Nephron (organoid): ENCODE measurements around the gene ADCY1.

Source experiments
- H3K27ac Mint-ChIP-seq, 3 experiments: 2 replicates each; pipeline ENCODE4 v1.8.0; 2020; ENCODE audit warnings: mixed read lengths in 3 of 3, mild to moderate bottlenecking in 2 of 3, moderate library complexity in 1 of 3
- H3K27me3 Mint-ChIP-seq: 2 replicates; pipeline ENCODE4 v1.8.0; 2021; ENCODE audit warnings: low read depth, mild to moderate bottlenecking, moderate library complexity, mixed read lengths
- H3K36me3 Mint-ChIP-seq: 2 replicates; pipeline ENCODE4 v1.8.0; 2020; ENCODE audit warnings: low read depth, mixed read lengths
- H3K4me1 Mint-ChIP-seq: 2 replicates; pipeline ENCODE4 v1.8.0; 2020; ENCODE audit warnings: mixed read lengths
- H3K4me3 Mint-ChIP-seq, 3 experiments: 2 replicates each; pipeline ENCODE4 v1.8.0; 2020; ENCODE audit warnings: mild to moderate bottlenecking in 3 of 3, mixed read lengths in 3 of 3, moderate library complexity in 2 of 3
- H3K9me3 Mint-ChIP-seq: 2 replicates; pipeline ENCODE4 v1.8.0; 2020; ENCODE audit warnings: mixed read lengths
- TF ChIP-seq, protein P1 (sequence below), 3 experiments: fragments of 200-600 bp; sonication (generic); IDR thresholded peaks; one replicate each; pipeline ENCODE4 v1.5.0; 2021; ENCODE audit warnings: antibody characterized with exemption in 3 of 3; ENCODE audit not compliant: unreplicated experiment in 3 of 3

Gene ADCY1

GRCh38 chr7:45684910-45685618 lies 110.9 kb downstream of the ADCY1 start:
- Mint-ChIP-seq H3K9me3 (no peaks in the 10 kb centered on the region), H3K27me3 (no peaks in the 10 kb centered on the region), H3K4me3 (no peak overlapping the region), H3K27ac (peak overlapping the region in 1 of 3 experiments; percentile 5), H3K36me3 (no peaks in the 10 kb centered on the region), H3K4me1 (no peaks in the 10 kb centered on the region)
- TF ChIP-seq, protein P1, sequence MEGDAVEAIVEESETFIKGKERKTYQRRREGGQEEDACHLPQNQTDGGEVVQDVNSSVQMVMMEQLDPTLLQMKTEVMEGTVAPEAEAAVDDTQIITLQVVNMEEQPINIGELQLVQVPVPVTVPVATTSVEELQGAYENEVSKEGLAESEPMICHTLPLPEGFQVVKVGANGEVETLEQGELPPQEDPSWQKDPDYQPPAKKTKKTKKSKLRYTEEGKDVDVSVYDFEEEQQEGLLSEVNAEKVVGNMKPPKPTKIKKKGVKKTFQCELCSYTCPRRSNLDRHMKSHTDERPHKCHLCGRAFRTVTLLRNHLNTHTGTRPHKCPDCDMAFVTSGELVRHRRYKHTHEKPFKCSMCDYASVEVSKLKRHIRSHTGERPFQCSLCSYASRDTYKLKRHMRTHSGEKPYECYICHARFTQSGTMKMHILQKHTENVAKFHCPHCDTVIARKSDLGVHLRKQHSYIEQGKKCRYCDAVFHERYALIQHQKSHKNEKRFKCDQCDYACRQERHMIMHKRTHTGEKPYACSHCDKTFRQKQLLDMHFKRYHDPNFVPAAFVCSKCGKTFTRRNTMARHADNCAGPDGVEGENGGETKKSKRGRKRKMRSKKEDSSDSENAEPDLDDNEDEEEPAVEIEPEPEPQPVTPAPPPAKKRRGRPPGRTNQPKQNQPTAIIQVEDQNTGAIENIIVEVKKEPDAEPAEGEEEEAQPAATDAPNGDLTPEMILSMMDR (IDR thresholded peaks at IDR 0.05; ENCODE audit: unreplicated experiment in 3 of 3) = no peak

DNA sequence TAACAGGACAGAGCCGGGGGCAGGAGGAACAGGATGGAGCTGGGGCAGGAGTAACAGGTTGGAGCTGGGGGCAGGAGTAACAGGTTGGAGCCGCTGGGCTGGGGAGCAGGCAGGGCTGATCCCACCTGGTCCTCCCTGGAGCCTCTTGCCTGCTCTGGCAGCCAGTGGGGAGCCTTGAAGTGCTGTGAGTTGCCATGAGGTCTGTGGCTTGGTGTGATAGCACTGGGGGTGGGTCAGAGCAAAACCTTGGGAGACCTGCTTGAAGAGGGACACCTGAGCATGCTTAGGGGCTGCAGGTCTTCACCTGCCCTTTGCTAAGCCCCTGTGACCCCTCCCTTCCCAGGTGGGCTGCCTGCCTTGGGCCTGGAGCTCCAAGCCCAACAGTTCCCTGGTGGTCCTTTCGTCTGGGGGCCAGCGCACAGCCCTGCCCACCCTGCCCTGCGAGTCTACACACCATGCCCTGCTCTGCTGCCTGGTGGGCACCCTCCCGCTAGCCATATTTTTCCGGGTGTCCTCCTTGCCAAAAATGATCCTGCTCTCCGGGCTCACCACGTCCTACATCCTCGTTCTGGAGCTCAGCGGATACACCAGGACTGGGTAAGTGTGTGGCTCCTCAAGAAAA lies 111.6 kb downstream of the ADCY1 start:
- H3K4me1 Mint-ChIP-seq = no peaks in the 10 kb centered on the region
- no peaks in the 10 kb centered on the region for H3K27me3 Mint-ChIP-seq
- H3K4me3 Mint-ChIP-seq = no peak overlapping the region
- peak overlapping the region in 1 of 3 experiments; percentile 5 for H3K27ac Mint-ChIP-seq
- TF ChIP-seq, protein P1 (IDR thresholded peaks at IDR 0.05; ENCODE audit: unreplicated experiment in 3 of 3) = no peak
- no peaks in the 10 kb centered on the region for H3K36me3 Mint-ChIP-seq
- H3K9me3 Mint-ChIP-seq = no peaks in the 10 kb centered on the region

- H3K27me3 Mint-ChIP-seq = no peaks in the 10 kb centered on the region
- no peaks in the 10 kb centered on the region for H3K9me3 Mint-ChIP-seq
- H3K36me3 Mint-ChIP-seq = no peaks in the 10 kb centered on the region
- H3K4me1 Mint-ChIP-seq = no peaks in the 10 kb centered on the region
- no peak overlapping the region for H3K27ac Mint-ChIP-seq
- no peak overlapping the region for H3K4me3 Mint-ChIP-seq
- TF ChIP-seq, protein P1 (IDR thresholded peaks at IDR 0.05; ENCODE audit: unreplicated experiment in 3 of 3) = no peak
Measured at GRCh38 chr7:45686441-45687184, 112.4 kb downstream of the ADCY1 start.

GRCh38 chr7:45687185-45687560 lies 113.0 kb downstream of the ADCY1 start:
- Mint-ChIP-seq H3K27ac (no peak overlapping the region), H3K36me3 (no peaks in the 10 kb centered on the region), H3K27me3 (no peaks in the 10 kb centered on the region), H3K4me1 (no peaks in the 10 kb centered on the region), H3K9me3 (no peaks in the 10 kb centered on the region), H3K4me3 (no peak overlapping the region)
- TF ChIP-seq, protein P1 (IDR thresholded peaks at IDR 0.05; ENCODE audit: unreplicated experiment in 3 of 3) = no peak

DNA sequence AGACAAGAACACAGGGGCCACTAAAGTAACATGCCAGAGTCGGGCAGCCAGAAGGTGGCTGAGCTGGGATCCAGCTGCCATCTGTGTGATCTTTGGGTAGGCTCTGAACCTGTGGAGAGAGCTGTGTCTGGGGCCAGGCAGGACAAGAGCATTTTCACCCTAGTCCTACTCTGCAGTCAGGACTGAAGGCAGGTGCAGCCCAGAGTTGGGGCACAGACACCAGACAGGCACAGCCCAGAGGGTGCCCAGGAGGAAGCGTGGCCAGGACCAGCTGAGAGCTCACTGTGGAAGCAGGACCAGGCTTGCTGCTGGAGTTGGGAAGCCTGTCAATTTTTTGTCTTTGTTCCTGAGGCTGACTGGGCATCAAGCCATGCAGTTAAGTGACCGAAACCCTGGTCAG lies 113.6 kb downstream of the ADCY1 start:
- Mint-ChIP-seq H3K4me1 (no peaks in the 10 kb centered on the region), H3K27ac (no peak overlapping the region), H3K27me3 (no peaks in the 10 kb centered on the region), H3K9me3 (no peaks in the 10 kb centered on the region), H3K4me3 (no peak overlapping the region), H3K36me3 (no peaks in the 10 kb centered on the region)
- TF ChIP-seq, protein P1 (IDR thresholded peaks at IDR 0.05; ENCODE audit: unreplicated experiment in 3 of 3) = no peak
